HCT116 (cell line): Measurements from ENCODE around the gene ZNF2.

Source experiments
- CTCF ChIP-seq, 3 experiments: fragments of 200-600 bp in 1 of 3; sonication (generic) in 1 of 3; IDR thresholded peaks in 2 of 3; conservative IDR thresholded peaks in 1 of 3; 2 replicates each; pipeline ENCODE4 v1.5.1; 2012 to 2017; ENCODE audit warnings: low read depth in 2 of 3, low read length in 2 of 3, antibody characterized with exemption in 1 of 3, borderline replicate concordance in 1 of 3, control low read depth in 1 of 3, mild to moderate bottlenecking in 1 of 3, mixed read lengths in 1 of 3, mixed run types in 1 of 3, moderate library complexity in 1 of 3; ENCODE audit not compliant: insufficient read depth in 1 of 3
- EZH2 ChIP-seq: fragments of 200-600 bp; sonication (generic); IDR thresholded peaks from 2 replicates; pipeline ENCODE4 v1.6.1; 2017; ENCODE audit warnings: antibody characterized with exemption, mixed run types
- FOSL1 ChIP-seq: IDR thresholded peaks from 2 replicates; pipeline ENCODE4 v1.6.1; 2012; ENCODE audit warnings: low read depth
- POLR2A ChIP-seq: IDR thresholded peaks from 2 replicates; pipeline ENCODE4 v1.7.0; 2011; ENCODE audit warnings: borderline replicate concordance; ENCODE audit not compliant: insufficient read depth, insufficient read length; ENCODE audit errors: extremely low read depth
- POLR2AphosphoS5 ChIP-seq: IDR thresholded peaks from 2 replicates; pipeline ENCODE4 v1.6.1; 2011; ENCODE audit warnings: mild to moderate bottlenecking, low read depth, low read length, moderate library complexity
- RAD21 ChIP-seq: IDR thresholded peaks from 2 replicates; pipeline ENCODE4 v1.6.1; 2012; ENCODE audit warnings: low read depth, mild to moderate bottlenecking
- SIN3A ChIP-seq: IDR thresholded peaks from 2 replicates; pipeline ENCODE4 v1.6.1; 2012; ENCODE audit warnings: low read depth
- TCF7L2 ChIP-seq: IDR thresholded peaks from 2 replicates; pipeline ENCODE4 v1.7.0; 2011; ENCODE audit warnings: borderline replicate concordance, inconsistent platforms; ENCODE audit not compliant: insufficient read depth, insufficient read length; ENCODE audit errors: extremely low read depth
- YY1 ChIP-seq: IDR thresholded peaks from 2 replicates; pipeline ENCODE4 v1.6.1; 2011; ENCODE audit warnings: low read length, low read depth, moderate library complexity, mild to moderate bottlenecking; ENCODE audit not compliant: insufficient replicate concordance; ENCODE audit errors: extremely low read depth

DNA sequence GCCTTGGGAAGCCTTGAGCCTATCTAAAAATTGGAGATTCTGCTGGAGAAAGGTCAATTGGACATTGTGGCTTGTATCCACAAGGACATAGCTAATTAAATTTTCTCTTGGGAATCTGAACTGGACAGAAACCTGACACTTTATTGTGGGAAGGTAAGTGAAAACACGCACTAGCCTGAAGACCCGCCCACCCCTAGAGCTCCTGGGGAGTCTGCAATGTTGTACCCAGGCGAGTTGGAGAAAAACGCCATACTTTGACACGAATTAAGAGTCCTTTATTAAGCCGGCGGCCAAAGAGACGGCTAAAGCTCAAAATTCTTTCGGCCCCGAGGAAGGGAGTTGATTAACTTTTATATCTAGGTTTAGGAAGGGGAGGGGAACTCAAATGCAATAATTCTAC, 40.5 kb downstream of the ZNF2 start:
- no peak for TF ChIP-seq EZH2
- TF ChIP-seq CTCF (IDR thresholded peaks at IDR 0.05 in 2 of 3, conservative IDR thresholded peaks at IDR 0.05 in 1 of 3; ENCODE audit: borderline replicate concordance in 1 of 3, insufficient read depth in 1 of 3, low read depth in 2 of 3, low read length in 2 of 3) = no peak
- TF ChIP-seq POLR2A = no peak
- TF ChIP-seq RAD21 = no peak
- no peak for TF ChIP-seq SIN3A
- TF ChIP-seq TCF7L2 = no peak
- no peak for TF ChIP-seq YY1
- no peak for TF ChIP-seq POLR2AphosphoS5
- no peak for TF ChIP-seq FOSL1
